K562 (cell line): ENCODE results near the gene POLR3GL. TPM values are rescaled to one million over a fixed set of nuclear protein-coding genes. Genes with fewer than 3 reads are reported as not detected.

ENCODE experiments used
- ATF3 ChIP-seq, 2 experiments: fragments of 450-650 bp in 1 of 2; sonication (generic) in 1 of 2; formaldehyde crosslinking in 1 of 2; IDR thresholded peaks in 1 of 2; conservative IDR thresholded peaks in 1 of 2; 2 replicates each; pipeline versions ENCODE4 v1.6.1 to v1.8.1; 2016 to 2023; ENCODE audit warnings: mild to moderate bottlenecking in 2 of 2, moderate library complexity in 2 of 2, inconsistent platforms in 1 of 2, missing genetic modification reagents in 1 of 2
- MBD1 ChIP-seq: fragments of 250-450 bp; sonication (Bioruptor Pico); IDR thresholded peaks from 2 replicates; pipeline ENCODE4 v1.8.0; 2022; ENCODE audit warnings: inconsistent platforms
- NRF1 ChIP-seq, 2 experiments: fragments of 450-650 bp; IDR thresholded peaks in 1 of 2; conservative IDR thresholded peaks in 1 of 2; 2 replicates each; pipeline ENCODE4 v1.6.1; 2014; ENCODE audit warnings: mild to moderate bottlenecking in 2 of 2
- PBX2 ChIP-seq, 2 experiments: IDR thresholded peaks in 1 of 2; conservative IDR thresholded peaks in 1 of 2; 2 replicates each; pipeline ENCODE4 v1.6.1; 2016; ENCODE audit warnings: low read depth in 2 of 2, mild to moderate bottlenecking in 1 of 2, missing compliant biosample characterization in 1 of 2, missing genetic modification characterization in 1 of 2, moderate library complexity in 1 of 2
- PHTF2 ChIP-seq: fragments of 250-450 bp; sonication (Bioruptor Pico); IDR thresholded peaks from 2 replicates; pipeline ENCODE4 v1.5.0; 2021; ENCODE audit warnings: mild to moderate bottlenecking
- PURB ChIP-seq: sonication (generic); formaldehyde crosslinking; IDR thresholded peaks from 2 replicates; pipeline ENCODE4 v1.9.0; 2021; ENCODE audit warnings: low read depth, mild to moderate bottlenecking, missing genetic modification reagents
- TCF3 ChIP-seq: sonication (generic); formaldehyde crosslinking; IDR thresholded peaks from 2 replicates; pipeline ENCODE4 v1.4.0; 2020; ENCODE audit warnings: mild to moderate bottlenecking, missing genetic modification reagents
- ZBED1 ChIP-seq: IDR thresholded peaks from 2 replicates; pipeline ENCODE4 v1.6.1; 2014
- ZNF280B ChIP-seq: fragments of 250-450 bp; sonication (Bioruptor Pico); IDR thresholded peaks from 2 replicates; pipeline ENCODE4 v1.5.1; 2021; ENCODE audit warnings: mild to moderate bottlenecking
- polyA plus RNA-seq, 8 experiments: library from polyadenylated mRNA; depleted of rRNA in 4 of 8; stranded (reverse) in 5 of 8; unstranded in 3 of 8; fragments of >200 nt; fragmentation: Nextera tagmentation in 2 of 8; fragmentation: Illumina TruSeq in 1 of 8; extraction: Ambion mirVana in 2 of 8; extraction: Trizol in 1 of 8; gene quantifications; 2 replicates each; pipeline versions ENCODE4 v1.2.1 to v1.2.3, GENCODE V29; 2011 to 2014; ENCODE audit warnings: inconsistent platforms in 1 of 8, missing spikeins in 1 of 8
- total RNA-seq, 7 experiments: library from RNA; depleted of rRNA in 6 of 7; stranded (reverse); fragments of >200 nt in 6 of 7; fragmentation: Illumina TruSeq in 2 of 7; extraction: Trizol in 2 of 7; gene quantifications; 2 replicates each; pipeline versions ENCODE4 v1.2.1 to v1.2.3, GENCODE V29; 2011 to 2021; ENCODE audit warnings: low replicate concordance in 1 of 7

POLR3GL gene
- total and polyA plus RNA-seq, 9 of the 15 experiments (the other 6 are each of a cell fraction or from before 2014, with no cell fraction given), result 14.6 to 48.4 (median 38.2) TPM

GRCh38 chr1:145964328-145965118 lies at the start of gene POLR3GL, which contains the start of gene ANKRD34A (continued):
- TF ChIP-seq PBX2 (CRISPR knock-in tag; IDR thresholded peaks at IDR 0.05; ENCODE audit: low read depth) (no peak), PBX2 (tag; conservative IDR thresholded peaks at IDR 0.05; ENCODE audit: low read depth) (0 out of 2 replicates have a peak, but pooled peaks have one; percentile 12), TCF3 (peak; percentile 7; the same call in 1 of the 2 replicates), PURB (CRISPR knock-in tag) (no peak), PHTF2 (CRISPR knock-in tag) (no peak), ATF3 (IDR thresholded peaks at IDR 0.05) (no peak), ATF3 (CRISPR knock-in tag; conservative IDR thresholded peaks at IDR 0.05) (no peak), NRF1 (conservative IDR thresholded peaks at IDR 0.05 in 1 of 2, IDR thresholded peaks at IDR 0.05 in 1 of 2) (peak; percentile 49 to 60), MBD1 (CRISPR knock-in tag) (no peak), ZBED1 (0 out of 2 replicates have a peak, but pooled peaks have one; percentile 49), ZNF280B (no peak)
